ENCODE measurements around the gene TACR1. TPM values are rescaled to one million over a fixed set of nuclear protein-coding genes. Genes with fewer than 3 reads are reported as not detected.

TACR1 gene
- total and polyA plus RNA-seq, 2 donors (not counting 1 experiment from before 2014, with no cell fraction given) = 0.01 to 0.05 TPM

GRCh38 chr2:75018162-75018561 is 181.2 kb downstream of the TACR1 start:
- no peaks in the 10 kb centered on the region for H3K36me3 ChIP-seq (replicated peaks in 1 of 2; ENCODE audit: control extremely low read depth in 1 of 2, control insufficient read depth in 1 of 2, extremely low read depth in 1 of 2, insufficient read depth in 2 of 2, low read length in 1 of 2)
- TF ChIP-seq CTCF (IDR thresholded peaks at IDR 0.05) (no peak), EZH2 (IDR thresholded peaks at IDR 0.05; ENCODE audit: borderline replicate concordance, insufficient read depth, low read depth, low read length, poor library complexity, severe bottlenecking) (no peak)
- Mint-ChIP-seq H3K4me1 (no peaks in the 10 kb centered on the region), H3K27ac (no peak overlapping the region), H3K4me3 (no peak overlapping the region), H3K9me3 (ENCODE audit: insufficient read depth) (peaks cover 8% of the 10 kb centered on the region), H3K27me3 (no peaks in the 10 kb centered on the region)
- POLR2A ChIA-PET = no interaction called here
- no peaks in the 10 kb centered on the region for H4K20me1 ChIP-seq (ENCODE audit: control insufficient read depth, insufficient read depth, low read length, poor library complexity, severe bottlenecking)
- H3K4me1 ChIP-seq (ENCODE audit: control insufficient read depth in 2 of 2, insufficient read depth in 2 of 2, low read length in 2 of 2) = no peaks in the 10 kb centered on the region
- no peak overlapping the region for H3K27ac ChIP-seq (ENCODE audit: low read length in 2 of 2)
- H2AFZ ChIP-seq (ENCODE audit: insufficient read depth, low read depth, low read length, poor library complexity, severe bottlenecking) = no peak overlapping the region
- H3K27me3 ChIP-seq (replicated peaks in 1 of 4; ENCODE audit: control extremely low read depth in 1 of 4, control insufficient read depth in 3 of 4, insufficient read depth in 4 of 4, low read length in 3 of 4) = no peaks in the 10 kb centered on the region
- H3K4me2 ChIP-seq (replicated peaks; ENCODE audit: low read depth, low read length, poor library complexity, severe bottlenecking) = no peak overlapping the region
- CTCF ChIA-PET = no interaction called here
- no peaks in the 10 kb centered on the region for H3K79me2 ChIP-seq (ENCODE audit: control insufficient read depth, insufficient read depth, low read length)
- ATAC-seq (ENCODE audit: low read depth) = no peak
- H3K9ac ChIP-seq (ENCODE audit: low read length) = no peak overlapping the region
- H3K4me3 ChIP-seq (ENCODE audit: control extremely low read depth in 1 of 5, extremely low read depth in 1 of 5, insufficient read depth in 1 of 5, low read depth in 2 of 5, low read length in 4 of 5) = no peak overlapping the region
- H3K9me3 ChIP-seq (ENCODE audit: control extremely low read depth in 1 of 3, control insufficient read depth in 2 of 3, insufficient read depth in 1 of 3, low read length in 2 of 3) = peaks cover 0 to 2% (median 0%) of the 10 kb centered on the region in 3 donors
- WGBS (ENCODE audit: insufficient coverage) = no CpG with 5 or more reads among the region's 2 CpGs
- intact Hi-C loops (cut with micrococcal nuclease) = no loop called here
- DNase-seq = no peak

- Histone ChIP-seq H3K4me2 (replicated peaks; ENCODE audit: low read depth, low read length, poor library complexity, severe bottlenecking) (no peak overlapping the region), H4K20me1 (ENCODE audit: control insufficient read depth, insufficient read depth, low read length, poor library complexity, severe bottlenecking) (no peaks in the 10 kb centered on the region), H3K36me3 (replicated peaks in 1 of 2; ENCODE audit: control extremely low read depth in 1 of 2, control insufficient read depth in 1 of 2, extremely low read depth in 1 of 2, insufficient read depth in 2 of 2, low read length in 1 of 2) (no peaks in the 10 kb centered on the region), H3K4me1 (ENCODE audit: control insufficient read depth in 2 of 2, insufficient read depth in 2 of 2, low read length in 2 of 2) (no peaks in the 10 kb centered on the region), H3K79me2 (ENCODE audit: control insufficient read depth, insufficient read depth, low read length) (no peaks in the 10 kb centered on the region), H3K4me3 (ENCODE audit: control extremely low read depth in 1 of 5, extremely low read depth in 1 of 5, insufficient read depth in 1 of 5, low read depth in 2 of 5, low read length in 4 of 5) (no peak overlapping the region), H2AFZ (ENCODE audit: insufficient read depth, low read depth, low read length, poor library complexity, severe bottlenecking) (no peak overlapping the region), H3K27me3 (replicated peaks in 1 of 4; ENCODE audit: control extremely low read depth in 1 of 4, control insufficient read depth in 3 of 4, insufficient read depth in 4 of 4, low read length in 3 of 4) (no peaks in the 10 kb centered on the region), H3K9me3 (ENCODE audit: control extremely low read depth in 1 of 3, control insufficient read depth in 2 of 3, insufficient read depth in 1 of 3, low read length in 2 of 3) (peaks cover 0 to 2% (median 0%) of the 10 kb centered on the region in 3 donors), H3K9ac (ENCODE audit: low read length) (no peak overlapping the region), H3K27ac (ENCODE audit: low read length in 2 of 2) (no peak overlapping the region)
- Mint-ChIP-seq H3K9me3 (ENCODE audit: insufficient read depth) (peaks cover 5% of the 10 kb centered on the region), H3K27ac (no peak overlapping the region), H3K27me3 (no peaks in the 10 kb centered on the region), H3K4me3 (no peak overlapping the region), H3K4me1 (no peaks in the 10 kb centered on the region)
- TF ChIP-seq CTCF (IDR thresholded peaks at IDR 0.05) = no peak
- TF ChIP-seq EZH2 (IDR thresholded peaks at IDR 0.05; ENCODE audit: borderline replicate concordance, insufficient read depth, low read depth, low read length, poor library complexity, severe bottlenecking) = no peak
- ATAC-seq (ENCODE audit: low read depth) (no peak), DNase-seq (no peak)
- POLR2A ChIA-PET = no interaction called here
- CTCF ChIA-PET = no interaction called here
- intact Hi-C loops (cut with micrococcal nuclease) = no loop called here
- no CpG with 5 or more reads among the region's 8 CpGs for WGBS (ENCODE audit: insufficient coverage)
These were observed 187.2 kb downstream of the TACR1 start for GRCh38 chr2:75012080-75012479.

All from B cell (primary cell).